Measurements from ENCODE around the gene CLSTN3.
"Not testable (repeated sequence)": the region's sequence is repeated elsewhere in the genome, so short reads cannot be mapped to it uniquely, and the experiment has no call there.

Gene CLSTN3

DNA sequence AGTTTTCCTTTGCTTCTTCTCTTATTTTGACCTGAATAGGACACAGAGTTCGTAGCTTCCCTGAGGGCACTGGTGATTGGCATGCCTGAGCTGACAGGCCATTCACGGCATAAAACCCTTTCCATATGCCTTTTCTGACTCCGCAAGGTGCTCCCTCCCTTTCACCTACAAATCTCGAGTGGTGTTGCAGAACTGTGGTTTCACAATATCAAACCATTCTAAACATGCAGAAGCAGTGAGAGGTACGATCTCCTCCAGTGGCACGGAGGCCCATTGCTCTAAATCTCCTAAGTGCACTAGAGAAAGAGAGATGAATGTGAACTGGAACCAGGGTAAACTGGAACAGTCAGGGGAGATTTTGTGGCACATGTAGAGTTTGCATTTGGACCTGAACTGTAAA is 23.9 kb downstream of the CLSTN3 start:
- DNase-seq = no peak

DNA sequence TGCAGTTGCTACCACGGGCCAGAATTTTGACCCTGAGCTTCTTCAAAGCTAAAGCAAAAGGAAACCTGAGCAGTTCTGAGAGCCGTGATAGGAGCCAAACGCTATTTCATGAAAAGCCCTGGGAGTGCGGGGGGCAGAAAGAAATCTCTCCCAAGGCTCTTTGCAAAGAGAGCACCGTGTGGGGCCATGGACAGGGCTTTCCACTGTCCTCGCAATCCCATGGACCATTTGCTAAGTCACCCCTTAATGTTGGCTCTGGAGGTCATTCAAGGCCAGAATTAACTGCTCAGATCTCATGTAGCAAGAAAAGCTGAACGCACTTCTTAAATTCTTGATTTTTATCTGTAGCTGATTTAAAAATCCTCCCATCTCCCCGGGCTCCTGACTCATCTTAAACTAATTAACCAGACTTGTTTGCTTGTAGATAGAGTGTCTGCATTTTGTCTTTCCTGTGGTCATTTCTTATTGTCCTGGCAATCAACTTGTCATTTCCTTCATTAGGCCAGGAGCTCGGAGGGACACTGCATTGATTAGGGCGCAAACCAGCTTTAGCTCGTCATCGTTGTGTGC is 24.8 kb downstream of the CLSTN3 start:
- no peak for DNase-seq

DNA sequence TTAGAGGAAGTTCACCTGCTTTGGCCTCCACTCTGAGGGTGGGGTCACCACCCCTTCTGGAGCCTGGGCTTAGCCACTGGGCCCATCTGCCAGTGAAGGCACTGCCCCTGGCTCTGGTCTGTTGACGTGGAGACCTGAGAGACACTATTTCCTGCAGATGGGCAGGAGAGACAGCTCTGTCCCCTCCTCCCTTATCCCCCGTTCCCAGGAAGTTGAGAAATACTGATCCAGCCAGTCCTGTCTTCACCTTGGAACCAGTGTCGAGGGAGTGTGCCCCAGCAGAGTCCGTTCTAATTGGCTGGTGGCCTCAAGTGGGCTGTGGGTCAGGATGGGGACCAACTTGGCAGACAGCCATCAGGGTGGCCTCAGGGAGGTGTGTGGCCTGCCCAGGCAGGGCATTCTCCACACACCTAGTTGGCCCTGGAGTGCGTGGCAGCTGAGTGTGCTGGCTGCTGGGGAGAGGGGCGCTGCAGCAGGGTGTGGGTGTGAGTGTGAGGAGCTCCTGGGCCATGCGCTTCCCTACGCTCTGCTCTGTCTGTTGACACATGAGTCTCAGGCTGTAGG is 25.4 kb downstream of the CLSTN3 start:
- no peak for DNase-seq

DNA sequence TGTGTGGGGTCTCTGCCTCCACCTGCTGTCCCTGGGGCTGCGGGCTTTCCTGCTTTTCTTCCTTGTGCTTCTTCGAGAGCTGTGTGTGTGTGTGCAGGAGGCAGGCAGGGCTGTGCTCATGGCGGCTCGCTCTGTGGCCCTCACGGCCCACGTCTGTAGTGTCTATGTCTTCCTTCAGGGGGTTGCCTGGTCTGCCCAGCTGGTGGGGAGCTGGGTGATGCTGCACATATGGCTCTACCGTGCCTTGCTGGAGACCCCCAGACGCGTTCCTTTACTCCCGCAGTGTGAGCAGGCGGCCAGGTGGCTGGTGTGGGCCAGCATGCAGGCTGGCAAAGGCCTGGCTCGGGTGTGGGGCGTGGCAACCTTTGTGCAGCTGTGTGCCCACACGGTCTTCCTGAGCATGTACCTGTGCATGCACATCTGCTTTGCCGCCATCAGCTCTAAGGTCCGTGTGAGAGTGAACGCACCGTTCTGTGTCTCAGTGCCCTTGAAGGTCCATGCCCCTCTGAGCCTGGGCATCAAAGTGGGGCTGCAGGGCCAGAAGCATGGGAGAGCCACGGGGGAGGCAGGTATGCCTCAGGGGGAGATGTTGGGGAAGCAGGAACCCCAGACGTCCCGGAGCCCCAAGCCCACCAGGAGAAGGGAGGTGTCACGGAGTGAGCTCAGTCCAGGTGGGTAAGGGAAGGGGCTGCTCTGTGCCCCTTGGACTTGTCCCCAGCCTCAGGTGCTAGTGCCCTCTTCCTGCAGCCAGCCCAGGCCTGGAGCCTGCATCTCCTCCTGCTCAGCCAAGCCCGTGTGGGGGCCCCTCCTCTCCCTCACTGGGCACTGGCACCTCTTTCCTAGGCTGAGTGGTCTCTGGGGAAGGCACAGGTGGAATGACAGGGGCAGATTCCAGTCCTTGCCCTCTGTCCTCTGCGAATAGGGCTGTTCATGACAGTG is 26.4 kb downstream of the CLSTN3 start:
- no peak for DNase-seq

DNA sequence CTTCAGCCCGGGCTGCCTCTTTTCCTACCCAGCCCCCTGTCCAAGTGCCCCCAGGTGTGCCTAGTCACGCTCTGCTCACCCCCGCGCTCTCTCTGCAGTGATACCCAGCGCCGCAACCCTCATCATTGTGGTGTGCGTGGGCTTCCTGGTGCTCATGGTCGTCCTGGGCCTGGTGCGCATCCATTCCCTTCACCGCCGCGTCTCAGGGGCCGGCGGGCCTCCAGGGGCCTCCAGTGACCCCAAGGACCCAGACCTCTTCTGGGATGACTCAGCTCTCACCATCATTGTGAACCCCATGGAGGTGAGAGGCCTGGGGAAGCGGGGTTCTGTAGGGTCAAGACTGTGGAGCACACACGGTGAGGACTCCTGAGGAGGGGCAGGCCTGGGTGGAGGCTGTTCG is 27.2 kb downstream of the CLSTN3 start:
- no peak for DNase-seq

DNA sequence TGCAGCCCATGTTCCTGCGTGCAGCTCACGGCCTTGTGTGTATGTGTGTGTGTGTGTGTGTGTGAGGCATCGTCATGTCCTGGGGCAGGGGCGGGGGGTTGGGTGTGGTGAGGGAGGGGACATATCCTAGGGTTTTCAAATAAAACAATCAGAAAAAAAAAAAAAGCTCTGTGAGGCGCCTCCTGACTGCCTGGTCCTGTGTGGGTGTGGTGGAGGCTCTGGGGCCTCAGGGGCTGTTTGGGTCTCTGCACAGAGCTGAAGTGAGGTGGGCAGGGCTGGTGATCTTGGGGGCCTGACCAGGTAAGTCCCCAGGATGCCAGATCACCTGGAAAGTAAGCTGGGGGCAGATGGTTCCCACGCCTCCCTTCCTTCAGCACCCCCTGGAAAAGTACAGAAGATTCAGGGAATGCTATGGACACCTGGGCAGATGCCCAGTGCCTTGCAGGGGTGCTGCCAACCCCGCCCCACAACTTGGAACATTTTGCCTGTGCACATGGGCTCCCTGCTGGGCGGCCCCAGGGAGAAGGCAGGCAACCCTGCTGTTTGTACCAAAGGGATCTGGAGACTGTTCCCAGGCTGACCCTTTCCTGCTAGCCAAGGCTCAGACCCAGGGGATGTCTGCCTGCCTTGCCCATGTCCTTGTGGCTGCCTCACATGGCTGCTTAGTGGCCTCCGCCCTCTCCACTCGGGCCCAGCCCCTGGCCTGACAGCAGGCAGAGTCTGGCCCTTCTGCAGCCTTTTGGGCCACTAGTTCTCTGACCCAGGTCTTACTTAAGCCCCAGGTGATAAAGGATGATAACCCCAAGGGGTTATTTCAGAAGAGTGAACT is 28.8 kb downstream of the CLSTN3 start:
- no peak for DNase-seq

DNA sequence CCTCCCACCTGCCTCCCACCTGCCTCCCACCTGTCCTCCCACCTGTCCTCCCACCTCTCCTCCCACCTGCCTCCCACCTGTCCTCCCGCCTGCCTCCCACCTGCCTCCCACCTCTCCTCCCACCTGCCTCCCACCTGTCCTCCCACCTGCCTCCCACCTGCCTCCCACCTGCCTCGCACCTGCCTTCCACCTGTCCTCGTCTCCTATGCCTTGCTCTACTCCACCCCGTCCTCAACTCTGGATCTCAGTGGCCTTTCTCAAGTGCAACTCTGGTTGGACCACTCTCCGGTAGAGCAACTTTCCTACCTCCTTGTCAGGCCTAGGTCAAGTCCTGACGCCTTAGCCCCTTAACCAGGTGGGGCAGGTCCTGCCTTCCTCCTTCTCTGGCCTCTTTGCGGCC is 30.0 kb downstream of the CLSTN3 start:
- DNase-seq = peak; percentile 83

DNA sequence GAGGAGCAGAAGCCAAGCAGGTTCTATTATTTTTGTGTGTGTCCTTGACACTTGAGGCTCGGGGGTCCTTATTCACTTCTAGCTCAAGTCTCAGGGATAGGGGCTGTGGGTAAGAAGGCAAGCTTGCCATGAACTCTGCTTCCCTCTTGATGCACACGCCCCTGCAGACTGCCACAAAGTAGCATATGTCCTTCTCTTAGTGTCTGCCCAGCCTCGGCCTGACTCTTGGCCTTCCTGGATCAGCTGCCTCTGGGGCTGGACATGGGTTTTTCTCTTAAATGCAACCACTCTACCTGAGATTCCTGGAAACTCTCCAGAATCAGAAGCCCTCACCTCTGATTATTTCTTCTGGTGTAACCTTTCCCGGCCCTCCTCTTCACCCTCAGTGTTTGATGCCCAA is 31.2 kb downstream of the CLSTN3 start:
- no peak for DNase-seq

DNA sequence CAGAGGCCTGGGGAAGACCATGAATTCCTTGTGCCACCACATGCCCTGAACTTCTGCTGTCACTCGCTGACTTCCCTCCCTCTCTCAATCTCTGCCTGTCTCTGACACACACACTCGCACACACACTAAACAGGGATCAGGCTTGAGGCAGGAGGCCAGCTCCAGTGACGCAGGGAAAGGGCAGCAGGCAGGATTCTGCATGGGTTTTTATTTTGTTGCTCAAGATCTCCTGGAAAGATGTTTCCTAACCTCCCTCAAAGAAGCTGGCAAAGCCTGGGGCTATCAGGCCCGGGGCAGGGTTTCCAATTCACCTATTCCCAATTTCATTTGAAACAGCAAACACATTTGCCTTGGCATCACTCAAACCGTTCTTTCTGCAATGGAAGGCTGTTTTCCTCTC is 31.6 kb downstream of the CLSTN3 start:
- DNase-seq = no peak

DNA sequence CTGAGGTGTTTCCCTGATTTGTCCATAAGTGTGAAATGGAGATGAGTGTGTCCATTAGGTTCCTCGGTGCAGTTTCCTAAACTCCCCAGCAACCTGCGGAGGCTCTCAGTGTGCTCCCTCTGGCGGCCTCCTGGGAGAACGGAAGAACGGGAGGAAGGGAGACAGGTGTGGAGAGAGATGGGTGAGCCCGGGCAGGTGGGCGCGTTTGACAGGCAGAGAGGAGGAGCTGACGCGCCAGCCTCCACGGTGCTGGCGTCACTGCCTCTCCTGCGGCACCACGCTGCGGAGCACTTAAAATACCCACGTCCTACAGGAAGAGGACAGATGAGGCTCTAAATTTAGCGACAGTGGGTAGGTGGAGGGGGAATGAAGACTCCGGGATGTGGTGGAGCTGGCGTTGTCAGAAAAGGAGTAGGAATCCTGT is 32.5 kb downstream of the CLSTN3 start:
- peak; percentile 100 for DNase-seq

DNA sequence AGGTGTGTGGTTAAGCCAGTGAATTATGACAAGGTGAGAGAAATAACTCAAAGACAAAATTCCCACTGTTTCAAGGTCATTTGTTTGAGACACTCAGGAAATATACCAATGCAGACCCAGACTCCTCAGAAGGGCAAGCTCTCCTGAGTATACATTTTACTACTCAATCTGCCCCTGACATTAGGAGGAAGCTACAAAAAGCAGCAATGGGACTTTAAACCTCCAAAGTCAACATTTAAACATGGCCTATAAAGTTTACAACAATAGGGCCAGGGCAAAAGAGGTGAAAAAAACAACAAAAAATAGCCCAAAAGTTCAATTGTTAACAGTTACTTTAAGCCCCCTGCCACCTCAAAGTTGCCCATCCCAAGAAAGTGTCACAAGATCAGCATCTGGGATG is 39.8 kb downstream of the CLSTN3 start:
- no peak for DNase-seq

DNA sequence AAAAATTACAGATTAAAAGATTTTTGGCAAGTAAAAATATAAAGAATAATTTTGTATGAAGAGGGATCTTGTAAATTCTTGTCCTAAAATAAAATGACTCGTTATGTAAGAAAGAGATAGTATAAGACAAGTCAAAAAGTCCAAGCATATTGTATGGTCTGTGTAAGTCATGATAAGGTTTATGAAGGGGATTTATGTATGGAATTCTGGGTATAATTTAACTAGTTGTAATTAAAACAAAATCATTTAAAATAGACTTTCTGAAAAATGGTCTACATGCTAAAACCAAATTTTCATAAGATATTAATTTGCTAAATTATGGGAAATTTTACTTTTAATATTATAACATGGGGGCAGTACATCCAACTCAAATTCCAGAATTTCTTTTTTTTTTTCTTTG is 41.7 kb downstream of the CLSTN3 start:
- DNase-seq = no peak

DNA sequence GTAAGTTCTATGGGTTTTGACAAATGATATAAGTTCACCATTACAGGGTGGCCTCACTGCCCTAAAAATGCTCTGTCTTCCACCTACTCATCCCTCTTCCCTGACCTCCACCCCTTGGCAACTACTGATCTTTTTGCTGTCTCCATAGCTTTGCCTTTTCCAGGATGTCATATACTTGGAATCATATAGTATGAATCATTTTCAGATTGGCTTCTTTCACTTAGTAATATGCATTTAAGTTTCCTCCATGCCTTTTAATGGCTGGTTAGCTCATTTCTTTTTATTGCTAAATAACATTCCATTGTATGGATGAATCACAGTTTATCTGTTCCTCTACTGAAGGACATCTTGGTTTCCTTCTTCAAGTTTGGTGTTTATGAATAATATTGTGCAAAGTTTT is 45.3 kb downstream of the CLSTN3 start:
- no peak for DNase-seq

DNA sequence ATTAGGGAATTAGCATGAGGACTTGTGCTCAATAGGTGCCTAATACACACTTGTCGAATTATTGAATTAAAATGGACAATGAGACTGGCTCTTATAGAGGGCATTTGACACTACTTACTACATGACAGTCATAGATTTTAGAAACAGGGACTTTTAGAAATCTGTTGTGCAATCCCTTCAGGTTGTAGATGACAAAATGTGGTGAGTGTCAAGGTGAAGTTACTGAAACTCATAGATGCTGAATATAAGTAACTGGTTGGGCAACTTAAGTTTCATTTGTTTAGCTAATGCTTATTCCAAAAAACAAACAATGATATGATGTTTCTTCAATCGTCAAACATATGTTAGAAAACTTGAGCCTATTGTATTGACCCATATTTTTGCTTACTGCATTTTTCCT is 46.4 kb downstream of the CLSTN3 start:
- DNase-seq = no peak

DNA sequence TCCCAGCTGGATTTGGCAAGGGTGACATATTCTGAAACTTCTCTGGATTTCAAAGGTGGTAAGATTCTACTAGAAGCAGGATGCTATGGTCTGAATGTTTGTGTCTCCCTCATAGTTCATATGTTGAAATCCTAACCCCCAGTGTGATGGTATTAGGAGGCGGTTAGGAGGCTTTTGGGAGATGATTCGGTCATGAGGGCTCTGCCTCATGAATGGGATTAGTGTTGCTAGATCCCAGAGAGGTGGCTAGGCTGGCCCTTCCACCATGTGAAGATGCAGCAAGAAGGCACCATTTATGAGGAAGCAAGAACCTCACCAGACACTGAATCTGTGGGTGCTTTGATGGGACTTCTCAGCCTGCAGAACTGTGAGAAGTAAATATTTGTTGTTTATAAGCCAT is 48.3 kb downstream of the CLSTN3 start:
- no peak for DNase-seq

DNA sequence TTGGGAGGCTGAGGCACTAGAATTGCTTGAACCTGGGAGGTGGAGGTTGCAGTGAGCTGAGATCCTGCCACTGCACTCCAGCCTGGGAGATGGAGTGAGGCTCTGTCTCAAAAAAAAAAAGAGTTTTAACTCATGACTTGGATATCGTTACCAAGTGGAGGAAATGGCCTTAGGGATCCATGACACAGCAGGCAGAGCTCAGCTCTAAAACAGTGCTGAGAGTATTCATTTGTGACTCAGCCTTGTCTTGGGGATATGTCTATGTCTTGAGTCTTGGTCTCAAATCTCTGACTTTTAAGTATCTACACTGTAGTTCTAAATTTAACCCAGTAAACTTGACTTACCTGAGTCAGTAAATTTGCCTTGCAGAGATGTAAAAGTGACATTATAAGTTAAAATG is 50.5 kb downstream of the CLSTN3 start:
- DNase-seq = no peak

DNA sequence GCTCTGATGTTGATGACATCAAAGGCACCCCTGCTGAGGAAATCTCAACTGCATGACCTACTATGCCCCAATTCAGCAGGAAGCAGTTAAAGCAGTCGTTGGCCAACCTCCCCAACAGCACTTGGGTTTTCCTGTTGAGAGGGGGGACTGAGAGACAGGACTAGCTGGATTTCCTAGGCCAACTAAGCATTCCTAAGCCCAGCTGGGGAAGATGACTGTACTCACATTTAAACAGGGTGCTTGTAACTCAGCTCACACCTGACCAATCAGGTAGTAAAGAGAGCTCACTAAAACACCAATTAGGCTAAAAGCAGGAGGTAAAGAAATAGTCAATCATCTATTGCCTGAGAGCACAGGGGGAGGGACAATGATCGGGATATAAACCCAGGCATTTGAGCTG is 55.9 kb downstream of the CLSTN3 start:
- DNase-seq = not testable (repeated sequence)

DNA sequence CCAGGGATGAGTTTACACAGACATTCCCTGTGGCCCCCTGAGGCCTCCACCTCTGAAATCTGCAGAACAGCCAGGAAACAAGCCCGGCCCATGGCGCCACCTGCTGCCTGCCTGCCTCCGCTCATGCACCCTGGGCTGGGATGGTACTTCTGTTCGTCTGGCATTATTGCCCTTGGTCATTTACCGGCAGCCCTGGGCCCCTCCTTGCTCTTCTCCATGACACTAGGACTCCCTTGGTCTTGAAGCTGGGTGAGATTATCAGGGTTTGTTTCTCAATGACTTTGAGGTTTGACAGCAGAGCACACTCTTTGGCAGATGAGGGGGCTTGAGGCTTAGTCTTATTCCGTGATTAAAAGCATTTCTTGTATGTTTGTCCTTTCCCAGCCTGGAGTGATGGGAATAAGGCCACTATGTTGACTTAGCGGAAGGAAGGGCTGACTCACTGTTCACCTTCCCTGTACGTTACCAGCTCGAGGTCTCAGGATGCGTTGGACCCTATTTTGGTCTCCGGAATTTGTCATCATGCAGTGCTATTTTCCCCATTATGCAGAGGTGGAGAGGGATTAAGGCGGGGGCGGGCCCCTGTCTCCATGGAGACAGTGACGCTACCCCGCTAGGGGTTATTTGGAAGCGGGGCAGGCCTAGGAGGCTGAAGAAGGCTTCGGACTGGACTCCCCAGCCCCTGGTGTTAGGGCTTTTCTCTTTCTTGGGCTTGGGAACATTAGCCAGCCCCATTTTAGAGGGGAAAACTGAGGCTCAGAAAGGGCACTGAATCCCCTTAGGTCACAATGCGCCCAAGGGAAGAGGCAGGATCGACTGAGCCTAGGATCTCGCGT is 58.6 kb downstream of the CLSTN3 start:
- DNase-seq = peak; percentile 94

DNA sequence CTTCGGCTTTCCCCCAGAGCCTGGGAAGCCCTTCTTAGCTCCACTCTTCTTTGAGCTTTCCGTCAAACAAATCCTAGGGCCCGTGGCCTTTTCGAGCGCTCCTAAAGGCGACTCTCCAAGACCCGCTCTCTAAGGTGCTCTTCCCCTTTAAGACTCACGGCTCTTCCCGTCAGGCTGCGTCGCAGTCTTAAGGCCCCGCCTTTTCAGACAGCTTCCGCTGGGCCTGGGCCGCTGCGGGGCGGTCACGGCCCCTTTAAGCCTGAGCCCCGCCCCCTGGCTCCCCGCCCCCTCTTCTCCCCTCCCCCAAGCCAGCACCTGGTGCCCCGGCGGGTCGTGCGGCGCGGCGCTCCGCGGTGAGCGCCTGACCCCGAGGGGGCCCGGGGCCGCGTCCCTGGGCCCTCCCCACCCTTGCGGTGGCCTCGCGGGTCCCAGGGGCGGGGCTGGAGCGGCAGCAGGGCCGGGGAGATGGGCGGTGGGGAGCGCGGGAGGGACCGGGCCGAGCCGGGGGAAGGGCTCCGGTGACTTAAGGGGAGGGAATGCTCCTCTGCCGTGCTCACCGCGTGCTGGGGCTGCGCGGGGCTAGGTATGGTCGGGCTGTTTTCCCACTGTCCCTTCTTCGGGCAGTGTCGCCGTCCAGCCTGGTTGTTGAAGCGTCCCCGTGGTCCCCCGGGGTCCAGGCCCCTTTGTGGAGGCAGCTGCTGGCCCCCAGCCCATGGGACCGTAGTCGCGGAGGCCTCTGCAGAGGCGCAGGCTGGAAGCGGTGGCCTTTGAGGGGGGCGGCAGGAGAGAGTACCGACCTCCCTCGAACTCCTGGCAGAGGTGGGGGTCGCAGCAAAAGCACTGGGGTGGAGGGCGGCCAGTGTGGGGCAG is 59.5 kb downstream of the CLSTN3 start, which contains the start of gene PEX5:
PEX5 (plus strand) TSS at position 289 of the 870 bp plus-strand sequence. CDS start 692 bp downstream, outside the sequence.
- DNase-seq = peak; percentile 100

DNA sequence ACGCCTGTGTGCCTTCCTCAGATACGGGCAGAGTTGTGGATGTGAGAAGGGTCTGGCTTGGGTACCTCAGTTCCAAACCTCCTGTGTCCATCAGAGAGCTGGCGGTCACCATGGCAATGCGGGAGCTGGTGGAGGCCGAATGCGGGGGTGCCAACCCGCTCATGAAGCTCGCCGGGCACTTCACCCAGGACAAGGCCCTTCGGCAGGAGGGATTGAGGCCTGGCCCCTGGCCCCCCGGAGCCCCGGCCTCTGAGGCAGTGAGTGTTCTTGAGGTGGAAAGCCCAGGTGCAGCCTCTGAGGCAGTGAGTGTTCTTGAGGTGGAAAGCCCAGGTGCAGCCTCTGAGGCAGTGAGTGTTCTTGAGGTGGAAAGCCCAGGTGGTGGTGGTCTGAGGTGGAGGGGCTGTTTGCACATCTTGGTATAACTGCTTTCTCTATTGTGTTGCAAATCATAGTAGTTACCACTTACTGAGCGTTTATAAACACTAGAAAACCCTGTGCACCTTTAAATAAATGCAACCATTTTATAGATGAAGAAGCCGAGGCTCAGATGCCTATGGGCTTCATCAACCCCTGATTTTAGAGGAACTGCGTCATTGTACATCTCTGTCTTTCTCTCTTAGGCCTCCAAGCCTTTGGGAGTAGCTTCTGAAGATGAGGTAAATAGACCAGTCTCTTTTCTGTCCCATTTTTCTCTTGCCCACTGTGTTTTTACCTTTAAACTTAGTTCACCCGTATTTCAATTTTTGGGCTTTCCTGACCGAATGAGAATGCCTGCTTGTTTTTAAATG is 60.3 kb downstream of the CLSTN3 start:
- DNase-seq = no peak

All from NCI-H2171 treated with DMSO at 0.1 percent for 48 hours (cell line).